ENCODE results near the gene ITPK1. TPM values are rescaled to one million over a fixed set of nuclear protein-coding genes. Genes with fewer than 3 reads are reported as not detected.

The ITPK1 gene
- total RNA-seq, 3 donors from 2014 or later (not counting 1 experiment from before 2014, with no cell fraction given) = 73.2 to 74.8 (median 74.4) TPM

- WGBS (ENCODE audit: insufficient coverage) = 93% methylated on average over 18 of the region's 20 CpGs
- H3K36me3 ChIP-seq (ENCODE audit: control insufficient read depth, insufficient read depth, low read length) = peaks cover 11% of the 10 kb centered on the region
- H3K4me3 ChIP-seq (ENCODE audit: low read length) = no peak overlapping the region
- intact Hi-C loops (cut with micrococcal nuclease) = no loop called here
- peaks cover 19% of the 10 kb centered on the region for H3K4me1 ChIP-seq (ENCODE audit: control insufficient read depth, insufficient read depth, low read length)
- peaks cover 30 to 51% of the 10 kb centered on the region in 2 donors for H3K4me1 Mint-ChIP-seq
- no peak for ATAC-seq
- H3K36me3 Mint-ChIP-seq = no peaks in the 10 kb centered on the region
- no peaks in the 10 kb centered on the region for H3K9me3 ChIP-seq (ENCODE audit: control insufficient read depth, insufficient read depth, low read length)
- H3K9me3 Mint-ChIP-seq = no peaks in the 10 kb centered on the region
- no peak overlapping the region for H3K27ac ChIP-seq (ENCODE audit: low read length)
- TF ChIP-seq, protein P1, sequence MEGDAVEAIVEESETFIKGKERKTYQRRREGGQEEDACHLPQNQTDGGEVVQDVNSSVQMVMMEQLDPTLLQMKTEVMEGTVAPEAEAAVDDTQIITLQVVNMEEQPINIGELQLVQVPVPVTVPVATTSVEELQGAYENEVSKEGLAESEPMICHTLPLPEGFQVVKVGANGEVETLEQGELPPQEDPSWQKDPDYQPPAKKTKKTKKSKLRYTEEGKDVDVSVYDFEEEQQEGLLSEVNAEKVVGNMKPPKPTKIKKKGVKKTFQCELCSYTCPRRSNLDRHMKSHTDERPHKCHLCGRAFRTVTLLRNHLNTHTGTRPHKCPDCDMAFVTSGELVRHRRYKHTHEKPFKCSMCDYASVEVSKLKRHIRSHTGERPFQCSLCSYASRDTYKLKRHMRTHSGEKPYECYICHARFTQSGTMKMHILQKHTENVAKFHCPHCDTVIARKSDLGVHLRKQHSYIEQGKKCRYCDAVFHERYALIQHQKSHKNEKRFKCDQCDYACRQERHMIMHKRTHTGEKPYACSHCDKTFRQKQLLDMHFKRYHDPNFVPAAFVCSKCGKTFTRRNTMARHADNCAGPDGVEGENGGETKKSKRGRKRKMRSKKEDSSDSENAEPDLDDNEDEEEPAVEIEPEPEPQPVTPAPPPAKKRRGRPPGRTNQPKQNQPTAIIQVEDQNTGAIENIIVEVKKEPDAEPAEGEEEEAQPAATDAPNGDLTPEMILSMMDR (IDR thresholded peaks at IDR 0.05) = no peak
- H3K27me3 Mint-ChIP-seq (ENCODE audit: low read depth in 2 of 2) = no peaks in the 10 kb centered on the region
- peak overlapping the region; percentile 18 to 79 for H3K27ac Mint-ChIP-seq
- H3K4me3 Mint-ChIP-seq = no peak overlapping the region
- no peak for DNase-seq
- H3K27me3 ChIP-seq (ENCODE audit: control insufficient read depth, insufficient read depth, low read length) = no peaks in the 10 kb centered on the region
Measured at GRCh38 chr14:93014058-93015023, 101.4 kb downstream of the ITPK1 start.

GRCh38 chr14:93012951-93013719 is 102.6 kb downstream of the ITPK1 start:
- no peak overlapping the region for H3K27ac ChIP-seq (ENCODE audit: low read length)
- Mint-ChIP-seq H3K27me3 (ENCODE audit: low read depth in 2 of 2) (no peaks in the 10 kb centered on the region), H3K4me1 (peaks cover 30 to 53% of the 10 kb centered on the region in 2 donors), H3K4me3 (no peak overlapping the region), H3K27ac (peak overlapping the region; percentile 18 to 79), H3K9me3 (no peaks in the 10 kb centered on the region), H3K36me3 (no peaks in the 10 kb centered on the region)
- H3K27me3 ChIP-seq (ENCODE audit: control insufficient read depth, insufficient read depth, low read length) = no peaks in the 10 kb centered on the region
- peaks cover 27% of the 10 kb centered on the region for H3K4me1 ChIP-seq (ENCODE audit: control insufficient read depth, insufficient read depth, low read length)
- ATAC-seq (peak in 1 of 3 donors; percentile 29), DNase-seq (no peak)
- H3K9me3 ChIP-seq (ENCODE audit: control insufficient read depth, insufficient read depth, low read length) = no peaks in the 10 kb centered on the region
- TF ChIP-seq, protein P1 (IDR thresholded peaks at IDR 0.05) = no peak
- intact Hi-C loops (cut with micrococcal nuclease) = no loop called here
- peaks cover 11% of the 10 kb centered on the region for H3K36me3 ChIP-seq (ENCODE audit: control insufficient read depth, insufficient read depth, low read length)
- no peak overlapping the region for H3K4me3 ChIP-seq (ENCODE audit: low read length)
- WGBS (ENCODE audit: insufficient coverage) = 63% methylated on average over 10 of the region's 10 CpGs

DNA sequence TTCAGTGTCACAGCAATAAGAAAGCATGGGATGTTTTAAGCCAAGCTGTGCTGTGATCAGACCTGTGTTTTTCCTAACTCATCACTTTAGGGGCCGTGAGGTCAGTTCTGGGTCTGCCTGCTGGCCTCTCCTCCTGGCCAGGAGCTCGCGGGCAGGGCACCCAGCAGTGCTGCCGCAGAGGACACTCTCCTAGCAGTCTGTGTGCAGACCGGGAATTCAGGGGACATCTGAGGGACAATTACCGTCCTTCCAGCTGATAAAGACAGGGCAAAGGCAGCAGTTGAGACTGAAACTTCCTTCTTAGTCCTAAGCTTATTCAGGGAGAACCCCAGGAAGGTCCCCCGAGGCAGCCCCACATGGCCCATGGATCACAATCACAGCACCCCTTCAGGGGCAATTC is 103.2 kb downstream of the ITPK1 start:
- H3K27me3 ChIP-seq (ENCODE audit: control insufficient read depth, insufficient read depth, low read length) = no peaks in the 10 kb centered on the region
- H3K27me3 Mint-ChIP-seq (ENCODE audit: low read depth in 2 of 2) = no peaks in the 10 kb centered on the region
- no peak overlapping the region for H3K4me3 Mint-ChIP-seq
- H3K27ac Mint-ChIP-seq = peak overlapping the region in 1 of 2 donors; percentile 30
- ATAC-seq (no peak), DNase-seq (no peak)
- TF ChIP-seq, protein P1 (IDR thresholded peaks at IDR 0.05) = no peak
- H3K36me3 Mint-ChIP-seq = no peaks in the 10 kb centered on the region
- H3K4me3 ChIP-seq (ENCODE audit: low read length) = no peak overlapping the region
- peaks cover 36 to 57% of the 10 kb centered on the region in 2 donors for H3K4me1 Mint-ChIP-seq
- 92% methylated on average over 7 of the region's 7 CpGs for WGBS (ENCODE audit: insufficient coverage)
- H3K27ac ChIP-seq (ENCODE audit: low read length) = no peak overlapping the region
- intact Hi-C loops (cut with micrococcal nuclease) = no loop called here
- H3K36me3 ChIP-seq (ENCODE audit: control insufficient read depth, insufficient read depth, low read length) = peaks cover 11% of the 10 kb centered on the region
- H3K9me3 ChIP-seq (ENCODE audit: control insufficient read depth, insufficient read depth, low read length) = no peaks in the 10 kb centered on the region
- no peaks in the 10 kb centered on the region for H3K9me3 Mint-ChIP-seq
- H3K4me1 ChIP-seq (ENCODE audit: control insufficient read depth, insufficient read depth, low read length) = peaks cover 33% of the 10 kb centered on the region
